Kidney (tissue), 14 donors: ENCODE data around the gene TRIO. TPM values are rescaled to one million over a fixed set of nuclear protein-coding genes. Genes with fewer than 3 reads are reported as not detected.
A peak's percentile ranks its signal among the peaks of the same experiment; 100 is the strongest.

Source experiments
- DNase-seq, 5 donors: peaks; one replicate each; pipeline ENCODE4 v3.0.0-alpha.2; 2013 to 2020
- FAIRE-seq: peaks from 2 replicates; lab custom pipeline; 2012; peaks lifted over from hg19 to GRCh38; lab: Jason Lieb, UNC
- H3K27ac ChIP-seq, 2 donors: one replicate each; pipeline ENCODE4 v1.7.0; 2013; ENCODE audit warnings: low read depth in 2 of 2, low read length in 2 of 2, inconsistent platforms in 1 of 2
- H3K27me3 ChIP-seq: one replicate; pipeline ENCODE4 v1.7.1; 2013; ENCODE audit warnings: low read length, inconsistent platforms; ENCODE audit not compliant: control insufficient read depth, insufficient read depth
- H3K36me3 ChIP-seq, 3 donors: one replicate each; pipeline versions ENCODE4 v1.7.0 to v1.7.1; 2013; ENCODE audit warnings: low read length in 3 of 3, control low read depth in 1 of 3, inconsistent platforms in 1 of 3; ENCODE audit not compliant: insufficient read depth in 3 of 3, control insufficient read depth in 2 of 3
- H3K4me1 ChIP-seq, 3 donors: one replicate each; pipeline versions ENCODE4 v1.7.0 to v1.7.1; 2013; ENCODE audit warnings: low read length in 3 of 3, inconsistent platforms in 1 of 3, low read depth in 1 of 3; ENCODE audit not compliant: control insufficient read depth in 2 of 3, insufficient read depth in 2 of 3
- H3K4me3 ChIP-seq, 3 donors: one replicate each; pipeline versions ENCODE4 v1.7.0 to v1.8.1; 2013; ENCODE audit warnings: low read length in 3 of 3, control low read depth in 1 of 3, inconsistent platforms in 1 of 3
- H3K9ac ChIP-seq, 3 donors: one replicate each; pipeline versions ENCODE4 v1.7.0 to v1.7.1; 2013; ENCODE audit warnings: low read length in 3 of 3, control low read depth in 1 of 3, inconsistent platforms in 1 of 3
- H3K9me3 ChIP-seq, 3 donors: one replicate each; pipeline versions ENCODE4 v1.7.0 to v1.7.1; 2013; ENCODE audit warnings: low read length in 3 of 3, control low read depth in 1 of 3, inconsistent platforms in 1 of 3; ENCODE audit not compliant: control insufficient read depth in 2 of 3, insufficient read depth in 1 of 3
- intact Hi-C: fragments of 100-400 bp; cut with DNase I; formaldehyde crosslinking; loops from one replicate; pipeline ENCODE4 v1.11.1; 2022
- polyA plus RNA-seq: library from polyadenylated mRNA; stranded (reverse); fragments of 350-450 nt; fragmentation: Illumina TruSeq; extraction: RNeasy Lipid Tissue Mini Kit (QIAGEN cat#74804); gene quantifications from one replicate; pipeline ENCODE4 v1.2.3, GENCODE V29; 2014; ENCODE audit warnings: low read depth, low replicate concordance; ENCODE audit not compliant: insufficient read depth
- total RNA-seq: library from RNA; stranded (reverse); fragmentation: NEBNext Ultra II Directional; extraction: Animal tissue kit (Norgen Biotek cat#: 25700); gene quantifications from one replicate; pipeline ENCODE4 v1.2.1, GENCODE V29; 2021
- TF ChIP-seq, protein P1 (sequence below): IDR thresholded peaks from 3 replicates; pipeline ENCODE4 v1.5.1; 2012; ENCODE audit warnings: mild to moderate bottlenecking, moderate library complexity, borderline replicate concordance; ENCODE audit not compliant: insufficient read depth; ENCODE audit errors: extremely low read depth
- donor health status: control.
- donor health status: control.
- donor health status: control.
- donor health status: control.
- donor health status: control.
- donor health status: DM: yes; HTN: yes; CAD: no.
- donor health status: Normal renal cell carcinoma (clear cell type).

The TRIO gene
- total and polyA plus RNA-seq, 2 donors from 2014 or later: 9.5 to 149 TPM

DNA sequence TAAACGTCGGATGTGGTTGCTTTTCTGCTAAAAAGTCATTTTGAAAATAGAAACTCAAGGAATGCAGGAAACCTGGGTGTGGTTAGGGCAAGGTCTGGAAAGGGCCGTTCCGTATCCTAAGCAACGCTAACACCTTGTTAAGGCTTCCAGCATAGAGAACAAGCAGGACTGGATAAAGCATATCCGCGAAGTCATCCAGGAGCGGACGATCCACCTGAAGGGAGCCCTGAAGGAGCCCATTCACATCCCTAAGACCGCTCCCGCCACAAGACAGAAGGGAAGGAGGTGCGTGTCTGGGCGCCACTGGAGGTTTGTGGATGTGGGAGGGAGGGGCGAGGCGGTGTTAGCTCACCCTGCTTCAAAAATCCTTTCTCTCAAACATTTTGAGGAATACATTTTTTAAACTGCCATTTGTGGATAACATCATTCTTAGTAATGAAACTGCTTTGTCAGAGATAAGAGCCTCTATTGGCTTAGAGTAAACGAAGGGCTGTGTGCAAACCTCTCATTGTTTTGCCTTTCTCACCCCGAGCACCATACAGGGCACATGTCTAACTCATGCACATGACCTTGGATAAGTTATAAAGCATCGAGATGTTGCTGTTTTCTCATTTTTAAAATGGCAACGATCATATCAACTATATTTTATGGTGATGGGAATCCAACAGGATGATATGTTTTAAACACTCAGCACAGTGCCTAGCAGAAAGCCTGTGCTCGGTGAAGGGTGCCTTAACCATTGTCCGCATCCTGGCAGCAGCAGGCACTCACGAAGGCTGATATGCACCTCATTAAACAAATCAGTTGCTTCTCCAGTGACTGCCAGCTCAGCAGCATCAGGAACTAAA, 262.8 kb downstream of the TRIO start:
- TF ChIP-seq, protein P1, sequence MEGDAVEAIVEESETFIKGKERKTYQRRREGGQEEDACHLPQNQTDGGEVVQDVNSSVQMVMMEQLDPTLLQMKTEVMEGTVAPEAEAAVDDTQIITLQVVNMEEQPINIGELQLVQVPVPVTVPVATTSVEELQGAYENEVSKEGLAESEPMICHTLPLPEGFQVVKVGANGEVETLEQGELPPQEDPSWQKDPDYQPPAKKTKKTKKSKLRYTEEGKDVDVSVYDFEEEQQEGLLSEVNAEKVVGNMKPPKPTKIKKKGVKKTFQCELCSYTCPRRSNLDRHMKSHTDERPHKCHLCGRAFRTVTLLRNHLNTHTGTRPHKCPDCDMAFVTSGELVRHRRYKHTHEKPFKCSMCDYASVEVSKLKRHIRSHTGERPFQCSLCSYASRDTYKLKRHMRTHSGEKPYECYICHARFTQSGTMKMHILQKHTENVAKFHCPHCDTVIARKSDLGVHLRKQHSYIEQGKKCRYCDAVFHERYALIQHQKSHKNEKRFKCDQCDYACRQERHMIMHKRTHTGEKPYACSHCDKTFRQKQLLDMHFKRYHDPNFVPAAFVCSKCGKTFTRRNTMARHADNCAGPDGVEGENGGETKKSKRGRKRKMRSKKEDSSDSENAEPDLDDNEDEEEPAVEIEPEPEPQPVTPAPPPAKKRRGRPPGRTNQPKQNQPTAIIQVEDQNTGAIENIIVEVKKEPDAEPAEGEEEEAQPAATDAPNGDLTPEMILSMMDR: no peak
- Histone ChIP-seq H3K27ac (no peak overlapping the region), H3K9me3 (no peaks in the 10 kb centered on the region), H3K36me3 (peaks cover 3 to 25% (median 8%) of the 10 kb centered on the region in 3 donors), H3K4me3 (no peak overlapping the region), H3K4me1 (peaks cover 0 to 5% (median 5%) of the 10 kb centered on the region in 3 donors), H3K9ac (no peak overlapping the region), H3K27me3 (no peaks in the 10 kb centered on the region)
- DNase-seq: no peak
- intact Hi-C loops: no loop called here
- FAIRE-seq: no peak

DNA sequence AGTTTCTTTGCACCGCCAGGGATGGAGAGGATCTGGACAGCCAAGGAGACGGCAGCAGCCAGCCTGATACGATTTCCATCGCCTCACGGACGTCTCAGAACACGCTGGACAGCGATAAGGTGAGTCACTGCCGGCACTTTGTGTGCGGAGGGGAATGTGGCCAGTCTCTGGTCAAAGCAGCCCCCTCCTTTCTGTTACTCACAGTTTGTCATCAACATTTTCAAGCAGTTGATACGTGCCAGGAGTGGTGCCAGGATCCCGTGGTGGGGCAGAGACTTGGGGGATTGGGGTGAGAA, 263.4 kb downstream of the TRIO start:
- no peak for DNase-seq
- Histone ChIP-seq H3K36me3 (peaks cover 3 to 25% (median 8%) of the 10 kb centered on the region in 3 donors), H3K4me3 (no peak overlapping the region), H3K27ac (peak overlapping the region in 1 of 2 donors; percentile 51), H3K4me1 (peaks cover 0 to 5% (median 5%) of the 10 kb centered on the region in 3 donors), H3K9ac (no peak overlapping the region), H3K27me3 (no peaks in the 10 kb centered on the region), H3K9me3 (no peaks in the 10 kb centered on the region)
- TF ChIP-seq, protein P1: no peak
- intact Hi-C loops: no loop called here
- no peak for FAIRE-seq

DNA sequence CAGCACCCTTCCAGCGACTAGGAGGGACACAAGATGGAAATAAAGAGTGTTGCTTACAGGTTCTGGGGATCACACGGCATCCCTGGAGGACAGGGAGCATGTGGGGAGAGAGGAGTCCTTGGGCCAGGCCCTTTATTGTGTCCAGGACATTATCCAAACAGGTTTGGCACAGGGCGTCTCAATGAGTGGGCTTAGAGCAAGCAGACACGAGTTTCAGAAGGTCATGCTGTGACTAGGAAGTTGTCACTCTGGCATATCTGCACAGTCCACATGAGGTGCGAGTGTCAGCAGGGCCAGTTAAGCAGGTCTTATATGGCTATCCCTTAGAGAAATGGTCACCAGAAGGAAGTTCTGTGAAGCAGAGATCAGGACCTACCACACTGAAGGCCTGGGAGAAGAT, 263.9 kb downstream of the TRIO start:
- no peak overlapping the region for H3K4me3 ChIP-seq
- H3K27ac ChIP-seq: peak overlapping the region; percentile 51 to 66
- H3K4me1 ChIP-seq: peaks cover 0 to 5% (median 5%) of the 10 kb centered on the region in 3 donors
- intact Hi-C loops: no loop called here
- DNase-seq: no peak
- TF ChIP-seq, protein P1: no peak
- peaks cover 3 to 25% (median 8%) of the 10 kb centered on the region in 3 donors for H3K36me3 ChIP-seq
- no peak overlapping the region for H3K9ac ChIP-seq
- FAIRE-seq: no peak
- H3K9me3 ChIP-seq: no peaks in the 10 kb centered on the region
- no peaks in the 10 kb centered on the region for H3K27me3 ChIP-seq
